ENCODE measurements around the gene S1PR5. TPM values are rescaled to one million over a fixed set of nuclear protein-coding genes. Genes with fewer than 3 reads are reported as not detected.

Gene S1PR5
- total and polyA plus RNA-seq, 2 of the 8 experiments (the other 6 are each of a cell fraction or from before 2014, with no cell fraction given), result 2.4 to 8.6 TPM

- no peak for FAIRE-seq
- WGBS, 2 experiments (ENCODE audit: extremely low coverage in 1 of 2, insufficient coverage in 1 of 2, insufficient read length in 1 of 2, insufficient replicate concordance in 2 of 2, low coverage in 1 of 2, low lambda C conversion rate in 2 of 2, missing lambda C conversion rate in 1 of 2), result 6% methylated on average over 99 of the region's 107 CpGs; no CpG with 5 or more reads in 1 of the 2 experiments
- Histone ChIP-seq H2AK5ac (ENCODE audit: low read depth, low read length) (no peak overlapping the region), H3K36me3 (ENCODE audit: control insufficient read depth in 2 of 4, insufficient read depth in 4 of 4, low read length in 3 of 4) (no peaks in the 10 kb centered on the region), H3K4me3 (ENCODE audit: extremely low read depth in 1 of 4, insufficient read depth in 2 of 4, low read depth in 3 of 4, low read length in 4 of 4) (peak overlapping the region; percentile 27 to 59 (median 56)), H3K4me1 (replicated peaks in 1 of 4; ENCODE audit: control insufficient read depth in 3 of 4, insufficient read depth in 4 of 4, low read length in 3 of 4) (peaks cover 0 to 33% (median 14%) of the 10 kb centered on the region in 4 experiments; a peak in 6 of 7 replicates), H3K4me2 (ENCODE audit: insufficient read depth in 1 of 2, low read depth in 2 of 2, low read length in 2 of 2) (peak overlapping the region; percentile 68 to 94), H3K27me3 (replicated peaks in 1 of 4; ENCODE audit: control insufficient read depth in 3 of 4, extremely low read depth in 1 of 4, insufficient read depth in 3 of 4, low read length in 3 of 4) (peaks cover 43 to 70% (median 66%) of the 10 kb centered on the region in 4 experiments; a peak in 6 of 7 replicates), H2BK5ac (ENCODE audit: low read depth, low read length) (no peak overlapping the region), H4K8ac (ENCODE audit: extremely low read depth, insufficient read depth, low read length) (peak overlapping the region; percentile 85; the same call in 1 of the 2 replicates), H3K23me2 (ENCODE audit: low read depth, low read length) (peaks cover 30% of the 10 kb centered on the region), H3K27ac (ENCODE audit: low read depth, low read length) (no peak overlapping the region), H4K91ac (replicated peaks; ENCODE audit: insufficient read length, low read length) (no peak overlapping the region), H3K9me3 (ENCODE audit: insufficient read depth in 2 of 2, low read depth in 1 of 2, low read length in 1 of 2) (no peaks in the 10 kb centered on the region), H3K4ac (replicated peaks; ENCODE audit: insufficient read length, low read depth, low read length) (no peak overlapping the region), H3K56ac (replicated peaks; ENCODE audit: insufficient read length, low read depth, low read length) (no peak overlapping the region), H4K20me1 (replicated peaks in 1 of 2; ENCODE audit: control insufficient read depth in 1 of 2, insufficient read depth in 2 of 2, low read length in 2 of 2) (peaks cover 3 to 8% of the 10 kb centered on the region in 2 experiments), H2BK12ac (ENCODE audit: low read depth, low read length) (peak overlapping the region; percentile 46; the same call in 1 of the 2 replicates), H2BK20ac (ENCODE audit: low read length) (peak overlapping the region; percentile 72; the same call in 1 of the 2 replicates), H3K18ac (ENCODE audit: extremely low read depth, low read length) (peak overlapping the region; percentile 72; the same call in 1 of the 2 replicates), H2AFZ (ENCODE audit: low read length) (peak overlapping the region; percentile 84; the same call in 1 of the 2 replicates), H3K9ac (replicated peaks in 1 of 4; ENCODE audit: extremely low read depth in 1 of 4, low read depth in 3 of 4, low read length in 3 of 4) (0 out of 7 replicates have a peak overlapping the region, but pooled peaks of 1 of the 4 experiments have one; percentile 31), H3K14ac (ENCODE audit: insufficient read length) (no peak overlapping the region), H2BK15ac (ENCODE audit: low read length) (peak overlapping the region; percentile 95; the same call in 1 of the 2 replicates), H3K79me2 (ENCODE audit: control insufficient read depth in 1 of 2, insufficient read depth in 2 of 2, low read length in 2 of 2) (no peaks in the 10 kb centered on the region), H2BK120ac (replicated peaks; ENCODE audit: low read depth, low read length) (no peak overlapping the region), H3K23ac (ENCODE audit: insufficient read length) (no peak overlapping the region), H3K79me1 (ENCODE audit: low read depth, low read length) (no peaks in the 10 kb centered on the region; the same call in 1 of the 2 replicates), H4K5ac (ENCODE audit: insufficient read length, low read depth, low read length) (no peak overlapping the region)
- POLR2A ChIA-PET (ENCODE audit: partially characterized antibody), result interaction anchor here (0.6 to 1.5 kb wide), 3 partner anchors 12 to 54 kb away, joined by 3 to 4 read pairs (median 3); partner anchors contain the start of genes CDKN2D and KEAP1
- CTCF ChIA-PET (ENCODE audit: partially characterized antibody), result interaction anchor here (0.7 to 1.6 kb wide), 2 partner anchors 27 to 55 kb away, joined by 3 to 6 read pairs; partner anchors contain the start of gene CDKN2D
- peak in 1 of 2 experiments; percentile 48 for DNase-seq (ENCODE audit: low read depth in 1 of 2, low spot score in 2 of 2)
- TF ChIP-seq FOSL1 (IDR thresholded peaks at IDR 0.05; ENCODE audit: insufficient read depth, low read depth, low read length), result no peak
- peak; percentile 43 for TF ChIP-seq RNF2 (IDR thresholded peaks at IDR 0.05; ENCODE audit: borderline replicate concordance, low read depth, low read length, missing control alignments, poor library complexity, severe bottlenecking)
- no peak for TF ChIP-seq ATF2 (IDR thresholded peaks at IDR 0.05; ENCODE audit: low read length)
- no peak for TF ChIP-seq RXRA (IDR thresholded peaks at IDR 0.05; ENCODE audit: insufficient read depth, low read depth, low read length)
- no peak for TF ChIP-seq CBX5 (IDR thresholded peaks at IDR 0.05; ENCODE audit: low read depth, low read length)
- TF ChIP-seq GABPA (IDR thresholded peaks at IDR 0.05; ENCODE audit: borderline replicate concordance, insufficient read depth, low read length), result no peak
- TF ChIP-seq SIX5 (IDR thresholded peaks at IDR 0.05; ENCODE audit: low read depth, low read length), result no peak
Measured at GRCh38 chr19:10514211-10515145, 2.8 kb downstream of the S1PR5 start.

Measured in H1 (cell line).